T-cell (primary cell): ENCODE results near the gene PIN1. TPM values are rescaled to one million over a fixed set of nuclear protein-coding genes. Genes with fewer than 3 reads are reported as not detected.

Experiments
- ATAC-seq, 4 experiments: fragments of 200-7000 bp in 3 of 4; fragments of 150-1000 bp in 1 of 4; cut with Tn5 transposase; replicated peaks in 1 of 4; 1 replicate in 3 of 4; 2 replicates in 1 of 4; pipeline ENCODE4 v1.10.0; 2021; ENCODE audit warnings: moderate library complexity in 3 of 4, mild to moderate bottlenecking in 2 of 4, moderate number of reproducible peaks in 1 of 4
- CTCF ChIA-PET, 2 donors: fragments of 300-600 bp; sonication (Branson Sonifier 250); formaldehyde crosslinking; loops; one replicate each; lab custom pipeline; 2022; ENCODE audit warnings: antibody characterized with exemption in 2 of 2; lab: Charles Lee
- POLR2A ChIA-PET, 2 donors: fragments of 300-600 bp; sonication (Branson Sonifier 250); formaldehyde crosslinking; loops; one replicate each; lab custom pipeline; 2022; ENCODE audit warnings: antibody characterized with exemption in 2 of 2; lab: Charles Lee
- DNase-seq, 35 experiments: peaks; one replicate each; pipeline versions ENCODE4 v3.0.0 to v3.0.0-alpha.2; 2013 to 2023
- H3K27ac ChIP-seq: one replicate; pipeline ENCODE4 v1.5.1; 2013; ENCODE audit warnings: low read length
- H3K27me3 ChIP-seq, 2 experiments: replicated peaks in 1 of 2; 1 replicate in 1 of 2; 2 replicates in 1 of 2; pipeline versions ENCODE4 v1.6.1 to v1.7.0; 2013; ENCODE audit warnings: low read length in 1 of 2, mixed read lengths in 1 of 2; ENCODE audit not compliant: control insufficient read depth in 2 of 2, insufficient read depth in 2 of 2; ENCODE audit errors: extremely low read depth in 1 of 2
- H3K36me3 ChIP-seq, 2 donors: 1 replicate in 1 of 2; 2 replicates in 1 of 2; pipeline versions ENCODE4 v1.6.1 to v1.7.0; 2013; ENCODE audit warnings: low read length in 1 of 2; ENCODE audit not compliant: control insufficient read depth in 2 of 2, insufficient read depth in 1 of 2; ENCODE audit errors: extremely low read depth in 1 of 2
- H3K4me1 ChIP-seq, 2 experiments: 1 replicate in 1 of 2; 2 replicates in 1 of 2; pipeline versions ENCODE4 v1.6.1 to v1.7.0; 2013; ENCODE audit warnings: low read length in 2 of 2, mixed read lengths in 1 of 2; ENCODE audit not compliant: insufficient read depth in 2 of 2, control insufficient read depth in 1 of 2; ENCODE audit errors: extremely low read depth in 1 of 2
- H3K4me3 ChIP-seq, 2 donors: 1 replicate in 1 of 2; 2 replicates in 1 of 2; pipeline versions ENCODE4 v1.5.1 to v1.7.0; 2013; ENCODE audit warnings: mild to moderate bottlenecking in 2 of 2, low read length in 1 of 2, moderate library complexity in 1 of 2; ENCODE audit not compliant: control insufficient read depth in 1 of 2; ENCODE audit errors: extremely low read depth in 1 of 2
- H3K9me3 ChIP-seq: 2 replicates; pipeline ENCODE4 v1.7.0; 2013
- H3K27ac Mint-ChIP-seq, 2 donors: one replicate each; pipeline ENCODE4 v1.8.0; 2020 to 2021; ENCODE audit warnings: mild to moderate bottlenecking in 2 of 2, mixed read lengths in 2 of 2
- H3K27me3 Mint-ChIP-seq, 2 donors: one replicate each; pipeline ENCODE4 v1.8.0; 2021 to 2022; ENCODE audit warnings: mixed read lengths in 2 of 2
- H3K36me3 Mint-ChIP-seq: one replicate; pipeline ENCODE4 v1.8.0; 2021; ENCODE audit warnings: mixed read lengths
- H3K4me1 Mint-ChIP-seq, 3 donors: one replicate each; pipeline ENCODE4 v1.8.0; 2020 to 2022; ENCODE audit warnings: mixed read lengths in 3 of 3, mild to moderate bottlenecking in 1 of 3
- H3K4me3 Mint-ChIP-seq, 3 donors: one replicate each; pipeline ENCODE4 v1.8.0; 2020 to 2022; ENCODE audit warnings: mild to moderate bottlenecking in 3 of 3, mixed read lengths in 3 of 3, moderate library complexity in 3 of 3
- H3K9me3 Mint-ChIP-seq, 3 donors: one replicate each; pipeline ENCODE4 v1.8.0; 2020 to 2022; ENCODE audit warnings: mixed read lengths in 3 of 3
- WGBS: methylation state at CpG from one replicate; pipeline ENCODE4 v1.1.5; 2013; ENCODE audit warnings: missing lambda C conversion rate; ENCODE audit not compliant: insufficient coverage; 5-methylcytosine and 5-hydroxymethylcytosine counted together
- total RNA-seq, 35 experiments: library from RNA in 6 of 35; stranded (reverse) in 6 of 35; fragments of 120-200 nt in 1 of 35; gene quantifications; one replicate each; pipeline versions ENCODE4 v1.2.1 to v1.2.4 and lab custom pipeline; 2013 to 2026

PIN1 gene
- total RNA-seq, 5 donors from 2014 or later (not counting 1 experiment from before 2014, with no cell fraction given): 49.4 to 92.6 (median 79.4) TPM

GRCh38 chr19:9872618-9873242 lies 37.6 kb downstream of the PIN1 start:
- ATAC-seq: no peak
- POLR2A ChIA-PET: no interaction called here
- WGBS: 86% methylated on average over 6 of the region's 8 CpGs
- no peaks in the 10 kb centered on the region for H3K36me3 ChIP-seq
- no peak overlapping the region for H3K27ac ChIP-seq
- no peaks in the 10 kb centered on the region for H3K36me3 Mint-ChIP-seq
- H3K9me3 Mint-ChIP-seq: no peaks in the 10 kb centered on the region
- H3K4me3 Mint-ChIP-seq: no peak overlapping the region
- no peak for DNase-seq
- H3K9me3 ChIP-seq: no peaks in the 10 kb centered on the region
- peaks cover 0 to 5% of the 10 kb centered on the region in 2 experiments for H3K27me3 ChIP-seq
- no peaks in the 10 kb centered on the region for H3K4me1 Mint-ChIP-seq
- no peaks in the 10 kb centered on the region for H3K27me3 Mint-ChIP-seq
- no peak overlapping the region for H3K4me3 ChIP-seq
- H3K4me1 ChIP-seq: no peaks in the 10 kb centered on the region
- H3K27ac Mint-ChIP-seq: no peak overlapping the region
- CTCF ChIA-PET: no interaction called here

- peaks cover 0 to 4% (median 0%) of the 10 kb centered on the region in 3 donors for H3K4me1 Mint-ChIP-seq
- Histone ChIP-seq H3K36me3 (no peaks in the 10 kb centered on the region), H3K4me1 (no peaks in the 10 kb centered on the region), H3K9me3 (no peaks in the 10 kb centered on the region), H3K4me3 (no peak overlapping the region), H3K27me3 (peaks cover 0 to 5% of the 10 kb centered on the region in 2 experiments), H3K27ac (no peak overlapping the region)
- H3K9me3 Mint-ChIP-seq: no peaks in the 10 kb centered on the region
- H3K4me3 Mint-ChIP-seq: no peak overlapping the region
- no peak for ATAC-seq
- no peaks in the 10 kb centered on the region for H3K27me3 Mint-ChIP-seq
- WGBS: 50% methylated on average over 2 of the region's 13 CpGs
- ChIA-PET POLR2A (no interaction called here), CTCF (no interaction called here)
- DNase-seq: no peak
- H3K36me3 Mint-ChIP-seq: no peaks in the 10 kb centered on the region
- H3K27ac Mint-ChIP-seq: peak overlapping the region in 1 of 2 donors; percentile 11
Observed at GRCh38 chr19:9875031-9875627, 40.0 kb downstream of the PIN1 start.

- H3K4me1 Mint-ChIP-seq: peaks cover 0 to 4% (median 0%) of the 10 kb centered on the region in 3 donors
- Histone ChIP-seq H3K4me3 (no peak overlapping the region), H3K27ac (no peak overlapping the region), H3K9me3 (no peaks in the 10 kb centered on the region), H3K36me3 (no peaks in the 10 kb centered on the region), H3K4me1 (no peaks in the 10 kb centered on the region), H3K27me3 (peaks cover 0 to 5% of the 10 kb centered on the region in 2 experiments)
- DNase-seq: no peak
- ATAC-seq: no peak
- no peaks in the 10 kb centered on the region for H3K9me3 Mint-ChIP-seq
- H3K27me3 Mint-ChIP-seq: no peaks in the 10 kb centered on the region
- H3K4me3 Mint-ChIP-seq: no peak overlapping the region
- ChIA-PET POLR2A (no interaction called here), CTCF (no interaction called here)
- no peaks in the 10 kb centered on the region for H3K36me3 Mint-ChIP-seq
- WGBS: 77% methylated on average over 5 of the region's 5 CpGs
- H3K27ac Mint-ChIP-seq: no peak overlapping the region
Observed at GRCh38 chr19:9875796-9876195, 40.7 kb downstream of the PIN1 start.

DNA sequence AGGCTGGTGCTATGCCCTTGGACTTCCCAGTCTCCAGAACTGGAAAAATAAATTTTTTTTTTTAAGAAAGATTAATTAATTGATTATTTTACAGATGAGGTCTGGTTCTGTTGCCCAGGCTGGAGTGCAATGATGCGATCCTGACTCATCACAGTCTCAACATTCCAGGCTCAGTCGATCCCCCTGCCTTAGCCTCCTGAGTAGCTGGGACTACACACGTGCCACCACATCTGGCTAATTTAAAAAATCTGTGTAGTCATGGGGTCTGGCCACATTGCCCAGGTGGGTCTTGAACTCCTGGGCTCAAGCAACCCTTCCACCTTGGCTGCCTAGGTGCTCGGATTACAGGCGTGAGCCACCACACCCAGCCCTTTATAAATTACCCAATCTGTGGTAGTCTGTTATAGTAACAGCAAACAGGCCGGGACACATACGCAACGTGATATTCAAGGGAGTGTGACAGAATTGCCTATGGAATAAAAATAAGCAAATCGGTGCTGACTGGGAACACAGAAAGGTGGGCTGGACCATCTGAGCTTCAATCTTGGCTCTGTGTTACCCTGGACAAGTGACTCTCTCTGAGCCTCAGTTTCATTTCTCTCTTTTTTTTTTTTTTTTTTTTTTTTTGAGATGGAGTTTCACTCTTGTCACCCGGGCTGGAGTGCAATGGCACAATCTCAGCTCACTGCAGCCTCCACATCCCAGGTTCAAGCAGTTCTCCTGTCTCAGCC lies 42.8 kb downstream of the PIN1 start:
- DNase-seq: no peak
- CTCF ChIA-PET: no interaction called here

GRCh38 chr19:9878511-9879196 lies 43.5 kb downstream of the PIN1 start:
- Mint-ChIP-seq H3K4me1 (peaks cover 0 to 4% (median 0%) of the 10 kb centered on the region in 3 donors), H3K27ac (no peak overlapping the region), H3K27me3 (no peaks in the 10 kb centered on the region), H3K9me3 (no peaks in the 10 kb centered on the region), H3K36me3 (no peaks in the 10 kb centered on the region), H3K4me3 (no peak overlapping the region)
- H3K4me1 ChIP-seq: no peaks in the 10 kb centered on the region
- H3K36me3 ChIP-seq: no peaks in the 10 kb centered on the region
- ATAC-seq (no peak), DNase-seq (no peak)
- no peak overlapping the region for H3K27ac ChIP-seq
- no peaks in the 10 kb centered on the region for H3K9me3 ChIP-seq
- ChIA-PET CTCF (no interaction called here), POLR2A (no interaction called here)
- peaks cover 0 to 8% of the 10 kb centered on the region in 2 experiments for H3K27me3 ChIP-seq
- no peak overlapping the region for H3K4me3 ChIP-seq
- 74% methylated on average over 4 of the region's 11 CpGs for WGBS

More for the DNA sequence above, 42.8 kb downstream of the PIN1 start:
- Mint-ChIP-seq H3K27ac (no peak overlapping the region), H3K36me3 (no peaks in the 10 kb centered on the region), H3K4me3 (no peak overlapping the region), H3K4me1 (peaks cover 0 to 4% (median 0%) of the 10 kb centered on the region in 3 donors), H3K9me3 (no peaks in the 10 kb centered on the region), H3K27me3 (no peaks in the 10 kb centered on the region)
- no peak overlapping the region for H3K27ac ChIP-seq
- H3K4me1 ChIP-seq: no peaks in the 10 kb centered on the region
- H3K4me3 ChIP-seq: no peak overlapping the region
- 100% methylated on average over 5 of the region's 10 CpGs for WGBS
- no peak for ATAC-seq
- POLR2A ChIA-PET: interaction anchor here in 1 of 2 donors (0.7 kb wide), 1 partner anchor 15 kb away, joined by 4 read pairs; no protein-coding TSS in a partner anchor
- no peaks in the 10 kb centered on the region for H3K9me3 ChIP-seq
- no peaks in the 10 kb centered on the region for H3K36me3 ChIP-seq
- H3K27me3 ChIP-seq: peaks cover 0 to 8% of the 10 kb centered on the region in 2 experiments

DNA sequence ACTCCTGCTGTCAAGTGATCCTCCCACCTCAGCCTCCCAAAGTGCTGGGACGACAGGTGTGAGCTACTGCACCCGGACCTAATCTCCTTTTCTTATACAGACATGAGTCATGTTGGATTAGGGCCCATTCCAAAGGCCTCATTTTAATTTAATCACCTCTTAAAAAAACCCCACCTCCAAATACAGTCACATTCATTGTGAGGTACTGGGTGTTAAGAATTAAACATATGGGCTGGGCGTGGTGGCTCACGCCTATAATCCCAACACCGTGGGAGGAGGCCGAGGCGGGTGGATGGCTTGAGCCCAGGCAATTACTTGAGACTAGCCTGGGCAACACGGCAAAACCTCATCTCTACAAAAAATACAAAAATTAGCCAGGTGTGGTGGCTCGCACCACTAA lies 46.6 kb downstream of the PIN1 start:
- Mint-ChIP-seq H3K4me3 (no peak overlapping the region), H3K27ac (no peak overlapping the region), H3K9me3 (no peaks in the 10 kb centered on the region), H3K27me3 (no peaks in the 10 kb centered on the region), H3K4me1 (peaks cover 0 to 4% (median 0%) of the 10 kb centered on the region in 3 donors), H3K36me3 (no peaks in the 10 kb centered on the region)
- WGBS: 93% methylated on average over 5 of the region's 9 CpGs
- Histone ChIP-seq H3K4me1 (no peaks in the 10 kb centered on the region), H3K27me3 (peaks cover 0 to 14% of the 10 kb centered on the region in 2 experiments), H3K36me3 (no peaks in the 10 kb centered on the region), H3K9me3 (no peaks in the 10 kb centered on the region), H3K4me3 (no peak overlapping the region), H3K27ac (no peak overlapping the region)
- POLR2A ChIA-PET: no interaction called here
- no peak for DNase-seq
- ATAC-seq: no peak
- CTCF ChIA-PET: no interaction called here
